IMR-90 (cell line): Measurements from ENCODE around the gene BCAS2.

Source experiments
- CTCF ChIP-seq: conservative IDR thresholded peaks from 2 replicates; pipeline ENCODE4 v1.5.1; 2012; ENCODE audit warnings: mild to moderate bottlenecking, low read depth, low read length, improper control_type of control experiment
- ELK1 ChIP-seq: fragments of 150-350 bp; IDR thresholded peaks from 2 replicates; pipeline ENCODE4 v1.6.1; 2016; ENCODE audit warnings: low read depth, mild to moderate bottlenecking, low read length, moderate library complexity, borderline replicate concordance
- FOS ChIP-seq: fragments of 150-350 bp; IDR thresholded peaks from 2 replicates; pipeline ENCODE4 v1.6.1; 2016; ENCODE audit warnings: low read depth, low read length
- MAFK ChIP-seq: IDR thresholded peaks from 2 replicates; pipeline ENCODE4 v1.6.1; 2012; ENCODE audit warnings: low read depth, low read length, improper control_type of control experiment
- MAZ ChIP-seq: IDR thresholded peaks from 2 replicates; pipeline ENCODE4 v1.6.1; 2012; ENCODE audit warnings: low read depth, mild to moderate bottlenecking, low read length, improper control_type of control experiment, moderate library complexity, borderline replicate concordance
- NFE2L2 ChIP-seq: fragments of 150-350 bp; IDR thresholded peaks from 2 replicates; pipeline ENCODE4 v1.6.1; 2016; ENCODE audit warnings: low read depth, mild to moderate bottlenecking, low read length
- POLR2A ChIP-seq: IDR thresholded peaks from 2 replicates; pipeline ENCODE4 v1.6.1; 2012; ENCODE audit warnings: mild to moderate bottlenecking, low read depth, low read length
- RAD21 ChIP-seq: IDR thresholded peaks from 2 replicates; pipeline ENCODE4 v1.6.1; 2012; ENCODE audit warnings: low read length, improper control_type of control experiment
- RFX5 ChIP-seq: IDR thresholded peaks from 2 replicates; pipeline ENCODE4 v1.8.0; 2012; ENCODE audit warnings: low read depth, mild to moderate bottlenecking, low read length, moderate library complexity
- SMC3 ChIP-seq: fragments of 150-350 bp; IDR thresholded peaks from 2 replicates; pipeline ENCODE4 v1.6.1; 2016; ENCODE audit warnings: low read depth, mild to moderate bottlenecking, antibody characterized with exemption, low read length, moderate library complexity

- no peak for TF ChIP-seq RAD21
- TF ChIP-seq CTCF = no peak
- TF ChIP-seq POLR2A = no peak
- TF ChIP-seq NFE2L2 = no peak
- TF ChIP-seq FOS = no peak
- no peak for TF ChIP-seq RFX5
- no peak for TF ChIP-seq MAZ
- no peak for TF ChIP-seq SMC3
- TF ChIP-seq ELK1 = no peak
- TF ChIP-seq MAFK = no peak
These were observed 37.2 kb upstream of the BCAS2 start for GRCh38 chr1:114618606-114619005.
